Measurements from ENCODE around the gene IL22RA2. TPM values are rescaled to one million over a fixed set of nuclear protein-coding genes. Genes with fewer than 3 reads are reported as not detected.

IL22RA2 gene
- total and polyA plus RNA-seq, 4 donors, result 0.05 TPM; not detected in 3

DNA sequence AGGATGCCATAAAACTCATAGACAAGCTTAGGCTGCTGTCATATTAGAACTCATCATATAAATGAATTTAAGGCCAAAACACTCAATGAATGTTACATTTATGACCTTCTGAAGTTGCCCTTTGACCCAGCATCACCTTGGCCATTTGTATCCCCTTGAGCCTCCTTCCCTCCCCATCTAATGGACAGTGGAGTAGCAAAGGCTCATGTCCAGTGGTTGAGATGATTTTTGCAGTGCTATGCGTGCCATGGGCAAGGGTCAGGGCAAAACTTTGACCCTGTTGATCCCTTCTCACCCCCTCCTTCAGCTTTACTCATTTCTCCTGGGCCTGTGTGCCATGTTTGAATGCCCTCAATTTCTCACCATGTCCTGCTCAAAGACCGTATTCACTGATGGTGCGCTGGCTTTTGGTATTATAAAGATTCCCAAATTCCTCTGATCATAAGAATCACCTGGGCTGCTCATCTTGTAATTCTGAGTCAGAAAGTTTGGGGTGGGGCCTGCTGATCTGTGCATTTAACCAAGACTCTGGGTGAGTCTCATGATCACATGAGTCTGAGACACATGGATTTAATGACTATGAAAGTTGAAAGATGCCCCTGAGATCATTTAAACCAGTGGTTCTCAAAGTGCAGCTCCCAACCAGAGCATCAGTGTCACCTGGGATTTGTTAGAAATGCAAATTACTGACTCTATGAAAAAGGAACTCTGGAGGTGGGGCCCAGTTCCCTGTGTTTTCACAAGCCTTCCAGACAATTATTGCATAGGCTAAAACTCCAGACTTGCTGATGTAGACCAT lies 71.2 kb downstream of the IL22RA2 start:
- H3K4me1 ChIP-seq (ENCODE audit: control insufficient read depth in 4 of 4, insufficient read depth in 4 of 4, low read length in 3 of 4), result no peaks in the 10 kb centered on the region
- WGBS, result 90% methylated on average over 3 of the region's 3 CpGs
- H3K4me3 ChIP-seq (ENCODE audit: low read depth in 1 of 3, low read length in 3 of 3), result no peak overlapping the region
- TF ChIP-seq FOXA2 (IDR thresholded peaks at IDR 0.05), result no peak
- TF ChIP-seq, protein P1, sequence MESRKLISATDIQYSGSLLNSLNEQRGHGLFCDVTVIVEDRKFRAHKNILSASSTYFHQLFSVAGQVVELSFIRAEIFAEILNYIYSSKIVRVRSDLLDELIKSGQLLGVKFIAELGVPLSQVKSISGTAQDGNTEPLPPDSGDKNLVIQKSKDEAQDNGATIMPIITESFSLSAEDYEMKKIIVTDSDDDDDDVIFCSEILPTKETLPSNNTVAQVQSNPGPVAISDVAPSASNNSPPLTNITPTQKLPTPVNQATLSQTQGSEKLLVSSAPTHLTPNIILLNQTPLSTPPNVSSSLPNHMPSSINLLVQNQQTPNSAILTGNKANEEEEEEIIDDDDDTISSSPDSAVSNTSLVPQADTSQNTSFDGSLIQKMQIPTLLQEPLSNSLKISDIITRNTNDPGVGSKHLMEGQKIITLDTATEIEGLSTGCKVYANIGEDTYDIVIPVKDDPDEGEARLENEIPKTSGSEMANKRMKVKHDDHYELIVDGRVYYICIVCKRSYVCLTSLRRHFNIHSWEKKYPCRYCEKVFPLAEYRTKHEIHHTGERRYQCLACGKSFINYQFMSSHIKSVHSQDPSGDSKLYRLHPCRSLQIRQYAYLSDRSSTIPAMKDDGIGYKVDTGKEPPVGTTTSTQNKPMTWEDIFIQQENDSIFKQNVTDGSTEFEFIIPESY (IDR thresholded peaks at IDR 0.05), result no peak
- TF ChIP-seq EGR1 (IDR thresholded peaks at IDR 0.05; ENCODE audit: low read depth in 2 of 2), result no peak
- TF ChIP-seq, protein P2, sequence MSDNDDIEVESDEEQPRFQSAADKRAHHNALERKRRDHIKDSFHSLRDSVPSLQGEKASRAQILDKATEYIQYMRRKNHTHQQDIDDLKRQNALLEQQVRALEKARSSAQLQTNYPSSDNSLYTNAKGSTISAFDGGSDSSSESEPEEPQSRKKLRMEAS (IDR thresholded peaks at IDR 0.05), result no peak
- TF ChIP-seq HNF4A (conservative IDR thresholded peaks at IDR 0.05), result no peak
- TF ChIP-seq RAD21 (IDR thresholded peaks at IDR 0.05), result no peak
- TF ChIP-seq SP1 (IDR thresholded peaks at IDR 0.05), result no peak
- no peak for TF ChIP-seq ATF3 (IDR thresholded peaks at IDR 0.05)
- TF ChIP-seq RXRA (IDR thresholded peaks at IDR 0.05), result no peak
- no peak for TF ChIP-seq FOXA1 (IDR thresholded peaks at IDR 0.05)
- TF ChIP-seq JUND (IDR thresholded peaks at IDR 0.05), result no peak
- no peak for TF ChIP-seq REST (IDR thresholded peaks at IDR 0.05)
- TF ChIP-seq YY1 (IDR thresholded peaks at IDR 0.05), result no peak
- TF ChIP-seq CTCF (IDR thresholded peaks at IDR 0.05; ENCODE audit: low read depth, low read length, missing input control), result no peak
- TF ChIP-seq GABPA (IDR thresholded peaks at IDR 0.05 in 1 of 2, conservative IDR thresholded peaks at IDR 0.05 in 1 of 2), result no peak
- no peak for TF ChIP-seq TAF1 (conservative IDR thresholded peaks at IDR 0.05)
- no peak for TF ChIP-seq HNF4G (IDR thresholded peaks at IDR 0.05)
- no peak for DNase-seq (ENCODE audit: low spot score)
- H3K27me3 ChIP-seq (ENCODE audit: control insufficient read depth in 4 of 4, insufficient read depth in 4 of 4, low read length in 3 of 4), result no peaks in the 10 kb centered on the region
- H3K27ac ChIP-seq (ENCODE audit: low read depth in 1 of 2, low read length in 2 of 2), result no peak overlapping the region
- H3K9me3 ChIP-seq (ENCODE audit: control insufficient read depth in 4 of 4, low read length in 3 of 4), result no peaks in the 10 kb centered on the region
- H3K36me3 ChIP-seq (ENCODE audit: control insufficient read depth in 4 of 4, insufficient read depth in 3 of 4, low read depth in 1 of 4, low read length in 3 of 4), result no peaks in the 10 kb centered on the region
- H3K9ac ChIP-seq (ENCODE audit: low read depth in 1 of 2, low read length in 2 of 2), result no peak overlapping the region
